Stimulated activated CD4-positive, alpha-beta T cell treated with anti-CD3 and anti-CD28 coated beads, Interleukin-4, amount 100 ng/mL, for 48 hours (primary cell): Measurements from ENCODE around the gene NR1I2.

ENCODE experiments used
- DNase-seq, 2 donors: peaks; one replicate each; pipeline ENCODE4 v3.0.0-alpha.2; 2020; ENCODE audit warnings: low read depth in 2 of 2

The NR1I2 gene

GRCh38 chr3:119779731-119780383 is 2.0 kb upstream of the NR1I2 start:
- DNase-seq: no peak

DNA sequence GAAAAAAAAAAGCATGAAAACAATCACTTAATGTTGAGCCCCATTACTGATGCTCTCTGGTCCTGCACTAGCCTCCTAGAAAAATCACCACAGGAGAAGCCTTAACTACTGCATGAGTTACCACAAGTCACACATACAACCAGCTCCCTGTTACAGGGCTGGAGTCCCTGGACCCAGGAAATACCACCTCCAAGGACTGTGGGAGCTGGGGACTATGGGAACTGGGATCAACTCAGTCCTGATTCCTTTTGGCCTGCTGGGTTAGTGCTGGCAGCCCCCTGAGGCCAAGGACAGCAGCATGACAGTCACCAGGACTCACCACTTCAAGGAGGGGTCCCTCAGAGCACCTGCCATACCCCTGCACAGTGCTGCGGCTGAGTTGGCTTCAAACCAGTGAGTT is 559 bp downstream of the NR1I2 start:
- no peak for DNase-seq

DNA sequence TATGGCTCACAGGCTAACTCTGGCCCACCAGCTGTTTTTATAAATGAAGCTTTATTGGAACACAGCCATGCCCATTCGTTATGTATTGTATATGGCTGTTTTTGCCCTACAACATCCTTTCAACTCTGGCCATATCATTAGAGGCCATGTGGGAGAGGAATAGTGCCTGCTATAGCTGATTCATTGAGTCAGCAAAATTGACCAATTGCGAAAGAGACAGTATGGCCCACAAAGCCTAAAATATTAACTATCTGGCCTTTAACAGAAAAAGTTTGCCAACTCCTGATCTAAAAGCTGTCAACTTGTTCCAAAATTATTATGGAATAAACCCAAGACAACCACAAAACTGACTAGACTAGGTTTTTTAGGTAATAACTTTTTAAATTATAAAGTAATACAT is 1.4 kb downstream of the NR1I2 start:
- DNase-seq: no peak

DNA sequence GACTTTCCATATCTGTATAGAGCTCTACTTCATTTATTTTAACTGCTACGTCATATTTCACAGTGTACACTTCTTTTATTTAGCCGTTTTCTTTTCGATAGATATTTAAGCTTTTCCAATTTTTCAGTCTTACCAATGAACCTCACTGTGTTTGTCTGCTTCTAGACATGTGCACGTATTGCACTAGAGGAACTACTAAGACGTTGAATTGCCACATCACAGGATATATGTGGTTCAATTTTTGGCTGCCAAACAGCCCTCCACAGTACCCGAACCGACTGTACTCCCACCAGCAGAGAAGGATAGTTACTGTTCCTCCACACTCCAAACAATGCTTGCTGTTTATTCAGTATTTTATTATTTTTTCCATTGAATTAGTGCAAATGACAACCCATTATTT is 2.0 kb downstream of the NR1I2 start:
- DNase-seq: no peak

- no peak for DNase-seq
These were observed 4.5 kb downstream of the NR1I2 start for GRCh38 chr3:119786409-119786808.

DNA sequence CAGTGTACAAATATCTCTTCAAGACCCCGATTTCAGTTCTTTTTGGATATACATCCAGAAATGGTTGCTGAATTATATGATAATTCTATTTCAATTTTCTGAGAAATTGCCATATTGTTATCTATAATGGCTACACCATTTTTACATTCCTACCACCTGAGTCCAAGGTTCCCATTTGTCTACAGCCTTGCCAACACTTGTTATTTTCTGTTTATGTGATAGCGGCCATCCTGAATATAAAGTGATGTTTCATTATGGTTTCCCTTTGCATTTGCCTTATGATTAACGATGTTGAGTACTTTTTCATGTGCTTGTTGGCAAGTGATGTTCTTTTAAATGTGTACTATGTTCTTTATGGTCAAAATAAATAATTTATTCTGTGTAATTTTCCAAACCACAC is 8.5 kb downstream of the NR1I2 start:
- no peak for DNase-seq

- no peak for DNase-seq
These were observed 10.4 kb downstream of the NR1I2 start for GRCh38 chr3:119792270-119792669.

GRCh38 chr3:119794401-119794800 is 12.5 kb downstream of the NR1I2 start:
- DNase-seq: no peak

GRCh38 chr3:119794971-119795612 is 13.2 kb downstream of the NR1I2 start:
- no peak for DNase-seq

DNA sequence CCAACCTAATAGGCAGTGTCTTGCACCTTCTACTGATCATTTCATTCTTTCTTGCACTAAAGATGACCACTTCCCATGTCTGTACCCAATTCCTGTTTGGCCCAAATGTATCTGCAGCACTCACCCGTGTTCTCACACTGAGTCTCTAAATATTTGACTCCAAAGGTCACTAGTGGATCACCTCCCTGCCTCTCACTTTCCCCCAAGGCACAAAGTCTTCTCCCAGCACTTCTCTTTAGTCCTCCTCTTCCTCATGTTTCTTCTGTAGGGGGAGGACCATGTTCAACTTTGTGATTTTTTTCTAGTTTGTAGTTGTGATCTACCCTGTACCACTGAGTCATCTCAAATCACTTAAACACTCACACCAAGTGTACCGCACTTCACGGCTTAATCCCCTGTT is 13.9 kb downstream of the NR1I2 start:
- DNase-seq: no peak

DNA sequence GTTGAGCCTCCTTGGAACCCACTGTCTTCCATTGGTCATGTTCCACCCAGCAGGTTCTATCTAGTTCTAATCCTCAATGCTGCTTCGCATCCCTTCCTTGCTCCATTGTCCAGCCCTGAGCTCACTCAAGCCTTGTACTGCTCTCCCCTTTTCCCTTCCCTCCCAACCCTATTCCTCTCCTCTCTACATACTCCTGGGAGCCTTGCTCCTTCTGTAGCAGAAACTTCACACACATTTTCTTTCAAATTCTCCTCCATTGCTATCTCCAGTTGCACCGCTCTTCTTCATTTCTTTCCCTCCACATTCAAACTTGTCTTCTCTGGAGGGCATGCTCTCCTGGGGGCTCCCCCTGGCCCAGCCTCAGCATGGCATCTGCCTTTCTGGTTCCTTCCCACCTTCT is 14.5 kb downstream of the NR1I2 start:
- no peak for DNase-seq

GRCh38 chr3:119796785-119797184 is 14.9 kb downstream of the NR1I2 start:
- no peak for DNase-seq

- DNase-seq: no peak
These were observed 18.9 kb downstream of the NR1I2 start for GRCh38 chr3:119800844-119801243.

DNA sequence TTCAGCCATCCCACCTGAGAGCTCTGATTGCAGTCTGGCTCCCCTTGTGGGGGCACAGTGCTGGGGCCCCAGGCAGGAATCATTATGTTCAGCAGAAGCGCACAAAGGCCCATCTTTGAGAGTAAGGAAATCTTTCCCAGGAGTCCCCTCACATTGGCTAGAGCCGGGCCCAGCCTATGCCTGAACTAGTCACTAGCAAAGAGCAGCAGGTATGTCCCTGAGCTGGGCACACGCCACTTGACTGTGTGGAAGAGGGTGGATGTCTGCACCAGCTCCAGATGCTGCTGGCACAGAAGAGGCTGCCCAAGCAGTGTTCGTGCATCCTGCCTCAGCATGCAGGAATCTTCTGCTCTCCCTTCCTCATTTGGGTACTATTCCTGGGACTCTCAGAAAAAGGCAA is 26.3 kb downstream of the NR1I2 start:
- DNase-seq: no peak

GRCh38 chr3:119808843-119809242 is 26.9 kb downstream of the NR1I2 start:
- DNase-seq: no peak

DNA sequence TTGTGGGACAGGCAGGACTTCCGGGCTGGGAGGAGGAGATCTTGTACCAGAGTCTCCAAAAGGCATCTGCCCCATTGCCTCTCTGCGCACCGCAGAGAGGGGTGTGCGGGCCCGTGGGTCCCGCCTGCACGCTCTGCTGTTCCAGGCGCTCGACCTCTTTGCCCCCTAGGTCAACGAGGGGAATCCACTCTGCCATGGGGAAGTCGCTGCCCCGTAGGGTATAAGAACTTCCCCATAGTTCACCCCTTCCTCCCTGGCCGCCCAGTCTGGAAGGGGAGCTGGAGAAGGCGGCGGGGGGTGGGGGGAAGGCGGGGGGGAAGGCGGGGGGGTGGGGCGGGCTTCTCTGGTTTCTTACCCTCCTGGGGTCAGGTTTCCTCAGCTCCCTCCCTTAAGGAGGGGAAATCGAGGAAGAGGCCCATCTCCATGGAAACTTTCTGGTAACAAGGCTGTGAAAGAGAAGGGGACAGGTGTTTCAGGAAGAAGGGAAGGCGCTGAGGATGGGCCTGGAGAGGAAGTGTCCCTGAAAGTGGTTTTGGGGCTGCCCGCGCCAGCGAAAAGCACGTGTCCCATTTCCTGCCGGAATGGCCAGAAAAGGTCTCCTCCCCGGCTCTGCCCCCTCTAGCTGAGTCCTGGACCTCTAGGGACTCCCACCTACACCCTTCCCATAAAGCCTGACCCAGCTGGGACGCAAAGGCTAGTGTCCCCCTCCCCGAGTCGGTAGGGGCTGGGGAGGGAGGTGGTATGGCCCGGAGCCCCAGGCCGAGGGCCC is 27.5 kb downstream of the NR1I2 start:
- DNase-seq: no peak

GRCh38 chr3:119810018-119810435 is 28.1 kb downstream of the NR1I2 start:
- DNase-seq: peak; percentile 49 to 54

GRCh38 chr3:119812491-119813058 is 30.7 kb downstream of the NR1I2 start:
- no peak for DNase-seq

- no peak for DNase-seq
These were observed 33.8 kb downstream of the NR1I2 start for GRCh38 chr3:119815716-119816115.

DNA sequence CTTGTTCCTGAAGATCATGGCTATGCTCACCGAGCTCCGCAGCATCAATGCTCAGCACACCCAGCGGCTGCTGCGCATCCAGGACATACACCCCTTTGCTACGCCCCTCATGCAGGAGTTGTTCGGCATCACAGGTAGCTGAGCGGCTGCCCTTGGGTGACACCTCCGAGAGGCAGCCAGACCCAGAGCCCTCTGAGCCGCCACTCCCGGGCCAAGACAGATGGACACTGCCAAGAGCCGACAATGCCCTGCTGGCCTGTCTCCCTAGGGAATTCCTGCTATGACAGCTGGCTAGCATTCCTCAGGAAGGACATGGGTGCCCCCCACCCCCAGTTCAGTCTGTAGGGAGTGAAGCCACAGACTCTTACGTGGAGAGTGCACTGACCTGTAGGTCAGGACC is 35.2 kb downstream of the NR1I2 start:
- no peak for DNase-seq

DNA sequence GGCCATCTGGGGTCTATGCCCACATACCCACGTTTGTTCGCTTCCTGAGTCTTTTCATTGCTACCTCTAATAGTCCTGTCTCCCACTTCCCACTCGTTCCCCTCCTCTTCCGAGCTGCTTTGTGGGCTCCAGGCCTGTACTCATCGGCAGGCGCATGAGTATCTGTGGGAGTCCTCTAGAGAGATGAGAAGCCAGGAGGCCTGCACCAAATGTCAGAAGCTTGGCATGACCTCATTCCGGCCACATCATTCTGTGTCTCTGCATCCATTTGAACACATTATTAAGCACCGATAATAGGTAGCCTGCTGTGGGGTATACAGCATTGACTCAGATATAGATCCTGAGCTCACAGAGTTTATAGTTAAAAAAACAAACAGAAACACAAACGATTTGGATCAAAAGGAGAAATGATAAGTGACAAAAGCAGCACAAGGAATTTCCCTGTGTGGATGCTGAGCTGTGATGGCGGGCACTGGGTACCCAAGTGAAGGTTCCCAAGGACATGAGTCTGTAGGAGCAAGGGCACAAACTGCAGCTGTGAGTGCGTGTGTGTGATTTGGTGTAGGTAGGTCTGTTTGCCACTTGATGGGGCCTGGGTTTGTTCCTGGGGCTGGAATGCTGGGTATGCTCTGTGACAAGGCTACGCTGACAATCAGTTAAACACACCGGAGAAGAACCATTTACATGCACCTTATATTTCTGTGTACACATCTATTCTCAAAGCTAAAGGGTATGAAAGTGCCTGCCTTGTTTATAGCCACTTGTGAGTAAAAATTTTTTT is 35.9 kb downstream of the NR1I2 start:
- no peak for DNase-seq

DNA sequence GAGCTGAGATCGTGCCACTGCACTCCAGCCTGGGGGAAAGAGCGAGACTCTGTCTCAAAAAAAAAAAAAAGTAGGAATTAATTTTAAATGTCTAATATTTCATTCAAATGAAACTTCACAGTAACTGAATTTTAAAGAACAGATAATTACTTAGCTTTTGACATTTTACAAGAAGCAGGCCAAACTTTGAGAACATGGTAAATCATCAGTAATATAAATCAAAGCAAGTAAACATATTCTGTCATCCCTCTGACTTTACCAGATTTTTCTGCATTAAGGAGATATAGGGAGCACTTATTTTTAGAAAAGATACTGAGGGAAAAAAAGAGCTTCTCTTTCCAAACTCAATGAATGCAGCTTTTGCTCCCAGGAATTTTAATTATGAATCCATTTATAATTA is 37.0 kb downstream of the NR1I2 start:
- no peak for DNase-seq
